GM20000 (cell line): Measurements from ENCODE around the gene KHSRP.
A peak's percentile ranks its signal among the peaks of the same experiment; 100 is the strongest.

Source experiments
- DNase-seq: peaks from one replicate; pipeline ENCODE4 v3.0.0; 2012; ENCODE audit warnings: low spot score
- TF ChIP-seq, protein P1 (sequence below): IDR thresholded peaks from 2 replicates; pipeline ENCODE4 v1.5.1; 2012; ENCODE audit warnings: mild to moderate bottlenecking, control low read depth; ENCODE audit errors: extremely low read depth, missing control alignments

The KHSRP gene

DNA sequence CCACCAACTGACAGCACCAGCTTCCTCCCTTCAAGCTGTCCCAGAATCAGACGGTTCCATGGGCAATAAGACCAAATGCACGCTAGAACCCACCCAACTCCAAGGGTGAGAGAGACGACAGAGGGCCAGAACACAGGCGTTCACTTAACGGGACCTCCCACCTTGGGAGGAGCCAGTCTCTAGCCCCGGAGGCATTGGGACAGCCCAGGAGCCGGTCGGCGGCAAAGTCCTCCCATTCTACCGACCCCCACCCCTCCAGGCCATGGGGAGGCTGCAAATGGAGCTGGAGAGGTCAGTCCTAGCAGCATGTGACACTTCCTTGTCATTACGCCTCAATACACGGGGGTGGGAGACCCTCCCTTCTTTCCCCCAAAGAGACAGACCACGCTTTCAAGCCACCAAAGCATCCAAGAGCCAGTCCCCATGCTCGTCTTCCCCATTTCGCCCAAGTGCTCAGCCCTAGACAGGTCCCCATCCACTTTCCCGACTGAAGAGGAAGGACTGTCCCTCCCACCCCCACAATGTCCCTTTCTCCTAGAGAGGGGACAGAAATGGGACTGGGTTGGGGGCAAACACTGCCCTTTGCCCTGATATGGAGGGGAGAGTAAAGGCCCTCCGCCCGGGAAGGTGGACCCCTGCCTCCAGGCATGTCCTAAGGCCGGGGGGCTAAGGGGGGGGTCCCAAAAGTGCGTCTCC, 964 bp downstream of the KHSRP start:
- TF ChIP-seq, protein P1, sequence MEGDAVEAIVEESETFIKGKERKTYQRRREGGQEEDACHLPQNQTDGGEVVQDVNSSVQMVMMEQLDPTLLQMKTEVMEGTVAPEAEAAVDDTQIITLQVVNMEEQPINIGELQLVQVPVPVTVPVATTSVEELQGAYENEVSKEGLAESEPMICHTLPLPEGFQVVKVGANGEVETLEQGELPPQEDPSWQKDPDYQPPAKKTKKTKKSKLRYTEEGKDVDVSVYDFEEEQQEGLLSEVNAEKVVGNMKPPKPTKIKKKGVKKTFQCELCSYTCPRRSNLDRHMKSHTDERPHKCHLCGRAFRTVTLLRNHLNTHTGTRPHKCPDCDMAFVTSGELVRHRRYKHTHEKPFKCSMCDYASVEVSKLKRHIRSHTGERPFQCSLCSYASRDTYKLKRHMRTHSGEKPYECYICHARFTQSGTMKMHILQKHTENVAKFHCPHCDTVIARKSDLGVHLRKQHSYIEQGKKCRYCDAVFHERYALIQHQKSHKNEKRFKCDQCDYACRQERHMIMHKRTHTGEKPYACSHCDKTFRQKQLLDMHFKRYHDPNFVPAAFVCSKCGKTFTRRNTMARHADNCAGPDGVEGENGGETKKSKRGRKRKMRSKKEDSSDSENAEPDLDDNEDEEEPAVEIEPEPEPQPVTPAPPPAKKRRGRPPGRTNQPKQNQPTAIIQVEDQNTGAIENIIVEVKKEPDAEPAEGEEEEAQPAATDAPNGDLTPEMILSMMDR = no peak
- DNase-seq = peak; percentile 75

DNA sequence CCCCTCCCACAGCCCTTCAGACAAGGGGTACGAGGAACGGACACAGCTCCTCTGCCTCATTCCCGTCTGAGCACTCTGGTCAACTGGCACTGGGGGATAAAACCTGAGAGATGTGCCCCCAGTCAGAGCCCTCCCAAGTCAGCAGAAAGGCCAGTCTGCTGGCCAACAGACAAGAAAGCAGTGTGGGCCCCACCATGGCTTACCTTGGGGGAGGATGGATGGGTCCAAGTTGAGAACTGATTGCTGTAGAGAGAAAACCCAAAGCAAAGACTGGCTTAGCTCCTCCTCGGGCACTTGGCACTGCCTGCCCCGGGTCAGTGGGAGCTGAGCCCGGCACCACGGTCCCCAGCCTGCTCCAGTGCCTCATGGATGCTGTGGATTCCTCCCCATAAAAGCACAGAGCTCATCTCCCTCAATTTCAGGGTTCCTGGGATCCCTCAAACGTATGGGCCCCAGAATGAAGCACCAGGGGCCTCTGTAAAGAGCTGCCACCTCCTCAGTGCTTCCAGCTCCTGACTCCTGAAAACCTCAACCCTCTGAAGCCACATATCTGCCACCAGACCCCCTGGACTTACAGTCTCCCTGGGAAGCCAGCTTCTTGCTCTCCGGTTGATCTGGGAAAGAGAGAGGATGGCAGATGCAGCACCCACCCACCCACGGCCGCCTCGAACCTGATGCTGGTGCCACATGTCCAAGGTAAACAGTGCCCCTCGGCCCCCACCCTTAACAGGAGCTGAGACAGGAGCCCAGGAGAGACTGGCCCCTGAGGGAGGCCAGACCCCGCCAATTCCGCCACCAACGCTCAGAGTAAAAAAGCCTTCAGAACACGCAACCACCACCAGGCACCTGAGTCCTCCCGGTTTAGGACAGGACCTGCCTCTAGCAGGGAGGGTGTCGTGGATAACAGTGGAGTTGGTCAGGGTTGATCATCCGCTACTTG, 3.3 kb downstream of the KHSRP start:
- TF ChIP-seq, protein P1 = no peak
- peak; percentile 7 for DNase-seq

DNA sequence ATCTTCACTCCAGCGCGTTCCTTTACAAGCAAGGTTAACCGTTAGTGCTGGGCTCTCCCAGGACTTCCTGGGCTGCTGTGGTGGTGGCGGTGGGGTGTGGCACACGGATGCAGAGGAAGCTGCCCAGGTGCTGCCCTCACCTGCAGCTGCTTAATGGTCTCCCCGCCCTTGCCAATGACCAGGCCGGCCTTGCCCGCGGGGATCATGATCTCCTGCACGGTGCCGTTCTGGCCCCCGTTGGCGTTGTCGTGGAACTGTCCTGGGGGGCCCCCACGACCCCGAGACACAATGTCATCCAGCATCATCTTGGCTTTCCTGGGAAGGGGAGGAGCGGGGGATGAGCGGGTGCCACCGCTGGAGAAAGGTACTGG, 6.1 kb downstream of the KHSRP start:
- TF ChIP-seq, protein P1 = no peak
- peak; percentile 5 for DNase-seq

DNA sequence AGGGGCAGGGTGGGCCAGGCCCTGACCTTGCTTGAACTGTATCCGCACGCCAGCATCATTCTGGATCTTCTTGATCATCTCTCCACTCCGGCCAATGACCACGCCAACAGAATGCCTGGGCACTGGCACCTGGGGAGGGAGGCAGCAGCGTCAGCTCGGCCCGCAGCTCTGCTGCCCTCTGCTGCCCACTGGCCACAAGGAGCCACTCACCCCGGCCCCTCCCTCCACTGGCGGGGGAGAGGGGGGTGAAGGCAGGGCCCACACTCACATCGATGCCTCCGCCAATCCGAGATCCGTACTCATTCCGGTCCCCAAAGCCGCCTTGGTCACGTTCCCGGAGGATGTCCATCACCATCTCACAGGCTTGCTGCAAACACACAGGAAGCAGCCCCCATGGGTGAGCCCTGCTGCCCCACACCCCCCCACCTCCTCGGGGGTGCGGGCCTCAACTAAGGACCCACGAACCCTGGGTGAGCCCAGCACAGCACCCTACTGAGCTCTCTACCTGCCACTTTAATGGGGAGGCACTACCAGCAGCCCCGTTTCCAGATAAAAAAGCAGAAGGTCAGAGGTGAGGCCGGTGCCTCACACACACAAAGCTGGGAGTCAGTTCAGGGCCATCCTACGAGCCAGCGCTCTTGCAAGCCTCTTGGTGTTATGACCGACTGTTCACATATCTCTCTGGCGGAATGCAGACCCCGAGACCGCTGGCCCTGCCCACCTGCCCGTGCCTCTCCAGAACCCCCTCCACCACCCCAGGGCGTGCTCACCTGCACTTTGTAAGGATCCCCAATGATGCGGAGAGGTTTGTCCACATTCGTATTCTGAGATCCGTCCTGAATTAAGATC, 6.7 kb downstream of the KHSRP start:
- DNase-seq = peak; percentile 12

DNA sequence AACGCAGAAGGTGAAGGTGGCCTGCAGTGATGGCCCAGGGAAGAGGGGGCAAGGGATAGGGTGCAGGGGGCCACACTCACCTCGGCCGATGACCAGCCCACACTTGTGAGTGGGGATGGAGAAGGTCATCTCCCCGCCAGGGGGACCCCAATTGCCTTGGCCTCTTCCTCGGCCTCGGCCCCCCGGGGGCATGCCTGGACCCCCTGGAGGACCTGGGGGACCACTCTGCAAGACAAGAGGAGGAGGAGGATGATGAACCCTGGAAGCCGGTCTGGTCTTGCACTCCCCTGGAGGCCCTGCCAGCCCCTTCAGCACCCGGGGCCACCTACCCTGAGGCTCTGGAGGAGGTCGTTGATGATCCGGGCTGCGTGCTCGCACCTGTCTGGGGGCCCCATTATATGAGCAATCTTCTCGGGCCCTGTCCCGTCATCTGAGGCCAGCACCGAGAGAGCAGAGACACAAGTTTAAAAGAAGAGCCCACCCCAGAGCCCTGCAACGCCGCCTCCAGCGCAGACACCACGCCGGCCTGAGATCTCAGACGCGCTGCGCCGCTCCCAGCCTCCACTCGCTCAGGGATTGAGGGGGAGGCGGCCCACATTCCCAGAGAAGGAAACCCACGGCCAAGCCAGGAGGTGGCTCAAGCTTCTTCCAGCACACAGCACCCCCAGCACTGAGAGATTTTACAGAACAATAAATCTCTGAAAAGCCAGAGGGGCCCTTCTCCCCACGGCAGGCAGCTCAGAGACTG, 7.8 kb downstream of the KHSRP start:
- peak; percentile 22 for DNase-seq

More for the DNA sequence above, 6.7 kb downstream of the KHSRP start:
- TF ChIP-seq, protein P1 = no peak

DNA sequence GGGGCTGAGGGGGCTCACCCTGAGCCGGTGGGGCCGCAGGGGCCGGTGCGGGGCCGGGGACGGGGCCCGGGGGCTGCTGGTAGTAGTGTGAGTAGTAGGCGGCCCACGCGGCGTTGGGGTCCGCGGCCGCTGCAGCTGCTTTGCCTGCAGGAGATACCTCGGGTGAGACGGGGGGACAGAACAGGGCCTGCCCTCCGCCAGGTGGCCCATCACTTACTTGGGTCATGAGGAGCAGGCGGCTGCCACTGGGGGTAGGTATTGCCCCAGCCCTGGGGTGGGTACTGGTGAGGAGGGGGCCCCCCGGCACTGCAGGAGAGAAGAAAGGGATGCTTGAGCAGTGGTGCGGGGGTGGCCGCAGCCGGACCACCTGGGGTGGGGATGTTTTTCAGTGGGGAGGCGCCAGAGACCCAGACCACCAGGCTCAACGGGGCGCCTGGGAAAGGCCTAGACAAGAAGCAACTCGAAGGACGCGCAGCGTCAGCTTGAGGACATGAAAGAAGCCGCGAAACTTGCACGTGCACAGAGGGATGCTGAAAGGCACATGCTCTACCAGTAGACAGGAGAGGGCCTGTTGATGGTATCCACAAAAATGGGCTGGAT, 8.9 kb downstream of the KHSRP start:
- TF ChIP-seq, protein P1 = no peak
- DNase-seq = no peak

More for the DNA sequence above, 7.8 kb downstream of the KHSRP start:
- TF ChIP-seq, protein P1 = no peak
